ENCODE data around the gene MEX3C. TPM values are rescaled to one million over a fixed set of nuclear protein-coding genes. Genes with fewer than 3 reads are reported as not detected.

MEX3C gene
- total RNA-seq, 1 experiment from 2014 or later: 45.0 TPM

GRCh38 chr18:51165296-51165695 is 32.2 kb downstream of the MEX3C start (continued):
- TF ChIP-seq, protein P1, sequence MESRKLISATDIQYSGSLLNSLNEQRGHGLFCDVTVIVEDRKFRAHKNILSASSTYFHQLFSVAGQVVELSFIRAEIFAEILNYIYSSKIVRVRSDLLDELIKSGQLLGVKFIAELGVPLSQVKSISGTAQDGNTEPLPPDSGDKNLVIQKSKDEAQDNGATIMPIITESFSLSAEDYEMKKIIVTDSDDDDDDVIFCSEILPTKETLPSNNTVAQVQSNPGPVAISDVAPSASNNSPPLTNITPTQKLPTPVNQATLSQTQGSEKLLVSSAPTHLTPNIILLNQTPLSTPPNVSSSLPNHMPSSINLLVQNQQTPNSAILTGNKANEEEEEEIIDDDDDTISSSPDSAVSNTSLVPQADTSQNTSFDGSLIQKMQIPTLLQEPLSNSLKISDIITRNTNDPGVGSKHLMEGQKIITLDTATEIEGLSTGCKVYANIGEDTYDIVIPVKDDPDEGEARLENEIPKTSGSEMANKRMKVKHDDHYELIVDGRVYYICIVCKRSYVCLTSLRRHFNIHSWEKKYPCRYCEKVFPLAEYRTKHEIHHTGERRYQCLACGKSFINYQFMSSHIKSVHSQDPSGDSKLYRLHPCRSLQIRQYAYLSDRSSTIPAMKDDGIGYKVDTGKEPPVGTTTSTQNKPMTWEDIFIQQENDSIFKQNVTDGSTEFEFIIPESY (IDR thresholded peaks at IDR 0.05; ENCODE audit: extremely low read depth, insufficient replicate concordance, low read length): no peak
- TF ChIP-seq ZNF274 (IDR thresholded peaks at IDR 0.05; ENCODE audit: low read depth, low read length) (no peak), CBX3 (IDR thresholded peaks at IDR 0.05; ENCODE audit: low read depth) (no peak), EZH2 (IDR thresholded peaks at IDR 0.05) (no peak)
- TF ChIP-seq, protein P2, sequence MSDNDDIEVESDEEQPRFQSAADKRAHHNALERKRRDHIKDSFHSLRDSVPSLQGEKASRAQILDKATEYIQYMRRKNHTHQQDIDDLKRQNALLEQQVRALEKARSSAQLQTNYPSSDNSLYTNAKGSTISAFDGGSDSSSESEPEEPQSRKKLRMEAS (IDR thresholded peaks at IDR 0.05): no peak

DNA sequence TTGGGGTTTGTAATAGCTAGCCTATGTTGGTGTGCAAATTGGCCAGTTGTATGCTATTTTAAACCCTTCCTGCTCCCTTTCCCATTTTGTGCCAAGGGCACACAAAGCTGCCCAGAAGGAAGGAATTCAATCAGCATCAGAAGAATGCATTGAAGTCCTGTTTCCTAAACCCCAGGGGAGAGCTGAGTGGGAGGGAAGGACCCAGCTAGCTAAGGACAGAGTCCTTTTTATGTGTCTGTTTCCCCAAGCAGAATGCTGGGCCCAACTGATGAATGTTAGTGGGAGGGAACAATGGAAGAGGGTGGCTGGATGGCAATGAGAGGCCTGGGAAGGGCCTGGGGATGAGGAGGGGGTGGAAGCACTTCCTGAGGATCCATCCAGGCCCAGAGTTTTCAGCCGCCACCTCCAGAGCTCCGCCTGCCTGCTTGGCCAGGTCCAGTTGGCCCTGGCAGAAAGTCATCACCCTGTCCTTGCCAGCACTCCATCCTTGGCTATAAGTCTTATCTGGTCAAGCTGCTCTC is 32.7 kb downstream of the MEX3C start:
- no TSS peak for BruUV-seq (replicated peaks)
- RAD21 ChIA-PET (ENCODE audit: low non-redundant PET in 1 of 2, low total read pairs in 2 of 2, uncharacterized antibody in 2 of 2, unreplicated experiment in 2 of 2): no interaction called here

More for the DNA sequence above, 32.7 kb downstream of the MEX3C start:
- POLR2A ChIA-PET: no interaction called here
- CTCF ChIA-PET: no interaction called here
- no peak overlapping the region for H2AFZ ChIP-seq (ENCODE audit: low read depth, low read length, poor library complexity, severe bottlenecking)
- no peaks in the 10 kb centered on the region for H4K20me1 ChIP-seq (ENCODE audit: insufficient read depth)
- H3K9me3 ChIP-seq (ENCODE audit: control insufficient read depth in 1 of 2, insufficient read depth in 1 of 2, low read depth in 1 of 2, low read length in 2 of 2): no peaks in the 10 kb centered on the region
- H3K4me2 ChIP-seq (ENCODE audit: low read length): no peak overlapping the region
- TF ChIP-seq CEBPB (IDR thresholded peaks at IDR 0.05; ENCODE audit: low read depth) (no peak), EZH2phosphoT487 (IDR thresholded peaks at IDR 0.05; ENCODE audit: borderline replicate concordance) (no peak), SP1 (IDR thresholded peaks at IDR 0.05; ENCODE audit: low read depth) (no peak), ZFX (IDR thresholded peaks at IDR 0.05) (no peak), FOSL1 (IDR thresholded peaks at IDR 0.05; ENCODE audit: low read depth) (no peak), EZH2 (IDR thresholded peaks at IDR 0.05) (no peak), POLR2AphosphoS5 (IDR thresholded peaks at IDR 0.05; ENCODE audit: low read depth, low read length) (no peak), EGR1 (IDR thresholded peaks at IDR 0.05; ENCODE audit: low read depth) (no peak), SRF (IDR thresholded peaks at IDR 0.05; ENCODE audit: low read depth) (no peak), CBX3 (IDR thresholded peaks at IDR 0.05; ENCODE audit: low read depth) (no peak), YY1 (IDR thresholded peaks at IDR 0.05; ENCODE audit: extremely low read depth, insufficient replicate concordance, low read depth, low read length) (no peak), SIN3A (IDR thresholded peaks at IDR 0.05; ENCODE audit: low read depth) (no peak)
- TF ChIP-seq, protein P3, sequence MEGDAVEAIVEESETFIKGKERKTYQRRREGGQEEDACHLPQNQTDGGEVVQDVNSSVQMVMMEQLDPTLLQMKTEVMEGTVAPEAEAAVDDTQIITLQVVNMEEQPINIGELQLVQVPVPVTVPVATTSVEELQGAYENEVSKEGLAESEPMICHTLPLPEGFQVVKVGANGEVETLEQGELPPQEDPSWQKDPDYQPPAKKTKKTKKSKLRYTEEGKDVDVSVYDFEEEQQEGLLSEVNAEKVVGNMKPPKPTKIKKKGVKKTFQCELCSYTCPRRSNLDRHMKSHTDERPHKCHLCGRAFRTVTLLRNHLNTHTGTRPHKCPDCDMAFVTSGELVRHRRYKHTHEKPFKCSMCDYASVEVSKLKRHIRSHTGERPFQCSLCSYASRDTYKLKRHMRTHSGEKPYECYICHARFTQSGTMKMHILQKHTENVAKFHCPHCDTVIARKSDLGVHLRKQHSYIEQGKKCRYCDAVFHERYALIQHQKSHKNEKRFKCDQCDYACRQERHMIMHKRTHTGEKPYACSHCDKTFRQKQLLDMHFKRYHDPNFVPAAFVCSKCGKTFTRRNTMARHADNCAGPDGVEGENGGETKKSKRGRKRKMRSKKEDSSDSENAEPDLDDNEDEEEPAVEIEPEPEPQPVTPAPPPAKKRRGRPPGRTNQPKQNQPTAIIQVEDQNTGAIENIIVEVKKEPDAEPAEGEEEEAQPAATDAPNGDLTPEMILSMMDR (IDR thresholded peaks at IDR 0.05 in 2 of 3, conservative IDR thresholded peaks at IDR 0.05 in 1 of 3; ENCODE audit: borderline replicate concordance in 1 of 3, insufficient read depth in 1 of 3, low read depth in 2 of 3, low read length in 2 of 3): no peak
- TF ChIP-seq, protein P2 (IDR thresholded peaks at IDR 0.05): no peak
- TF ChIP-seq, protein P4, sequence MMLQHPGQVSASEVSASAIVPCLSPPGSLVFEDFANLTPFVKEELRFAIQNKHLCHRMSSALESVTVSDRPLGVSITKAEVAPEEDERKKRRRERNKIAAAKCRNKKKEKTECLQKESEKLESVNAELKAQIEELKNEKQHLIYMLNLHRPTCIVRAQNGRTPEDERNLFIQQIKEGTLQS (IDR thresholded peaks at IDR 0.05): no peak
- no peak overlapping the region for H3K4me3 ChIP-seq (replicated peaks in 1 of 2; ENCODE audit: low read depth in 1 of 2, low read length in 2 of 2)
- no peak overlapping the region for H3K9ac ChIP-seq (ENCODE audit: low read length)
- no peaks in the 10 kb centered on the region for H3K79me2 ChIP-seq (ENCODE audit: insufficient read depth, low read length)
- no peaks in the 10 kb centered on the region for H3K27me3 ChIP-seq (ENCODE audit: insufficient read depth, low read length)
- no peaks in the 10 kb centered on the region for H3K9me2 ChIP-seq (ENCODE audit: insufficient read depth)
- no peaks in the 10 kb centered on the region for H3K36me3 ChIP-seq (ENCODE audit: control insufficient read depth in 1 of 2, insufficient read depth in 2 of 2, low read length in 2 of 2)
- no peak overlapping the region for H3K27ac ChIP-seq (ENCODE audit: low read depth, low read length)
- ATAC-seq: no peak
- DNase-seq (ENCODE audit: low read depth, low spot score): no peak
- intact Hi-C loops (cut with micrococcal nuclease): no loop called here
- no peaks in the 10 kb centered on the region for H3K4me1 ChIP-seq (ENCODE audit: control insufficient read depth in 1 of 2, insufficient read depth in 2 of 2, low read length in 2 of 2)
